H1 (cell line): ENCODE results near the gene NOXO1. TPM values are rescaled to one million over a fixed set of nuclear protein-coding genes. Genes with fewer than 3 reads are reported as not detected.

Experiments
- CTCF ChIA-PET: fragments of 300-600 bp; sonication (Branson Sonifier 250); formaldehyde crosslinking; loops from one replicate; lab custom pipeline; 2021; ENCODE audit not compliant: partially characterized antibody; lab: Charles Lee
- POLR2A ChIA-PET: fragments of 300-600 bp; sonication (Branson Sonifier 250); formaldehyde crosslinking; loops from one replicate; lab custom pipeline; 2021; ENCODE audit warnings: inconsistent platforms; ENCODE audit not compliant: partially characterized antibody; lab: Charles Lee
- DNase-seq, 2 experiments: peaks; one replicate each; pipeline versions ENCODE4 v3.0.0 to v3.0.0-alpha.2; 2010 to 2022; ENCODE audit warnings: low spot score in 2 of 2, low read depth in 1 of 2, mixed read lengths in 1 of 2
- FAIRE-seq: peaks from 2 replicates; lab custom pipeline; 2011; peaks lifted over from hg19 to GRCh38; lab: Jason Lieb, UNC
- H2AFZ ChIP-seq: 2 replicates; pipeline ENCODE4 v1.8.1; 2012; ENCODE audit warnings: low read length, inconsistent platforms
- H2AK5ac ChIP-seq: 2 replicates; pipeline ENCODE4 v1.6.1; 2013; ENCODE audit warnings: low read depth, low read length
- H2BK120ac ChIP-seq: replicated peaks from 2 replicates; pipeline ENCODE3; 2013; ENCODE audit warnings: low read depth, low read length, inconsistent platforms
- H2BK12ac ChIP-seq: 2 replicates; pipeline ENCODE4 v1.6.1; 2013; ENCODE audit warnings: low read depth, low read length
- H2BK15ac ChIP-seq: 2 replicates; pipeline ENCODE4 v1.6.1; 2013; ENCODE audit warnings: low read length
- H2BK20ac ChIP-seq: 2 replicates; pipeline ENCODE4 v1.6.1; 2013; ENCODE audit warnings: low read length
- H2BK5ac ChIP-seq: 2 replicates; pipeline ENCODE4 v1.6.1; 2013; ENCODE audit warnings: low read depth, low read length
- H3K14ac ChIP-seq: 2 replicates; pipeline ENCODE4 v1.6.1; 2013; ENCODE audit warnings: inconsistent platforms; ENCODE audit not compliant: insufficient read length
- H3K18ac ChIP-seq: 2 replicates; pipeline ENCODE4 v1.6.1; 2013; ENCODE audit warnings: low read length; ENCODE audit errors: extremely low read depth
- H3K23ac ChIP-seq: 2 replicates; pipeline ENCODE4 v1.6.1; 2013; ENCODE audit warnings: inconsistent platforms; ENCODE audit not compliant: insufficient read length
- H3K23me2 ChIP-seq: 2 replicates; pipeline ENCODE4 v1.6.1; 2013; ENCODE audit warnings: low read depth, low read length
- H3K27ac ChIP-seq: 2 replicates; pipeline ENCODE4 v1.6.1; 2011; ENCODE audit warnings: low read depth, low read length, inconsistent platforms
- H3K27me3 ChIP-seq, 4 experiments: replicated peaks in 1 of 4; 1 replicate in 1 of 4; 2 replicates in 3 of 4; pipeline versions ENCODE4 v1.6.1 to v1.8.1; 2011 to 2013; ENCODE audit warnings: low read length in 3 of 4, mild to moderate bottlenecking in 3 of 4, inconsistent platforms in 2 of 4, mixed read lengths in 2 of 4, moderate library complexity in 1 of 4; ENCODE audit not compliant: control insufficient read depth in 3 of 4, insufficient read depth in 3 of 4; ENCODE audit errors: extremely low read depth in 1 of 4
- H3K36me3 ChIP-seq, 4 experiments: 2 replicates each; pipeline versions ENCODE4 v1.6.1 to v1.8.1; 2011 to 2013; ENCODE audit warnings: mild to moderate bottlenecking in 4 of 4, low read length in 3 of 4, moderate library complexity in 2 of 4, control low read depth in 1 of 4, inconsistent platforms in 1 of 4; ENCODE audit not compliant: insufficient read depth in 4 of 4, control insufficient read depth in 2 of 4
- H3K4ac ChIP-seq: replicated peaks from 2 replicates; pipeline ENCODE3; 2013; ENCODE audit warnings: low read length, low read depth, mixed read lengths, inconsistent platforms; ENCODE audit not compliant: insufficient read length
- H3K4me1 ChIP-seq, 4 experiments: replicated peaks in 1 of 4; 1 replicate in 1 of 4; 2 replicates in 3 of 4; pipeline versions ENCODE4 v1.6.1 to v1.8.1; 2011 to 2013; ENCODE audit warnings: low read length in 3 of 4, inconsistent platforms in 2 of 4, mixed read lengths in 1 of 4; ENCODE audit not compliant: insufficient read depth in 4 of 4, control insufficient read depth in 3 of 4
- H3K4me2 ChIP-seq, 2 experiments: 2 replicates each; pipeline versions ENCODE4 v1.6.1 to v1.8.1; 2011 to 2013; ENCODE audit warnings: low read depth in 2 of 2, low read length in 2 of 2, control low read depth in 1 of 2, inconsistent platforms in 1 of 2, mild to moderate bottlenecking in 1 of 2; ENCODE audit not compliant: insufficient read depth in 1 of 2
- H3K4me3 ChIP-seq, 4 experiments: fragments of 200-600, 300-600 bp in 1 of 4; sonication (generic), shearing (Covaris generic), sonication (Bioruptor Twin) in 1 of 4; 2 replicates each; pipeline versions ENCODE4 v1.5.1 to v1.8.1; 2011 to 2016; ENCODE audit warnings: low read length in 4 of 4, low read depth in 3 of 4, control low read depth in 2 of 4, inconsistent platforms in 2 of 4, mild to moderate bottlenecking in 2 of 4, mixed read lengths in 1 of 4, moderate library complexity in 1 of 4; ENCODE audit not compliant: insufficient read depth in 2 of 4; ENCODE audit errors: extremely low read depth in 1 of 4
- H3K56ac ChIP-seq: replicated peaks from 2 replicates; pipeline ENCODE3; 2013; ENCODE audit warnings: low read depth, mild to moderate bottlenecking, mixed read lengths, low read length, inconsistent platforms; ENCODE audit not compliant: insufficient read length
- H3K79me1 ChIP-seq: 2 replicates; pipeline ENCODE4 v1.6.1; 2013; ENCODE audit warnings: low read depth, low read length, control low read depth
- H3K79me2 ChIP-seq, 2 experiments: 2 replicates each; pipeline versions ENCODE4 v1.6.1 to v1.8.1; 2012 to 2013; ENCODE audit warnings: low read length in 2 of 2, mild to moderate bottlenecking in 2 of 2, inconsistent platforms in 1 of 2; ENCODE audit not compliant: insufficient read depth in 2 of 2, control insufficient read depth in 1 of 2
- H3K9ac ChIP-seq, 4 experiments: replicated peaks in 1 of 4; 1 replicate in 1 of 4; 2 replicates in 3 of 4; pipeline versions ENCODE4 v1.6.1 to v1.8.1; 2011 to 2013; ENCODE audit warnings: low read depth in 3 of 4, low read length in 3 of 4, control low read depth in 2 of 4, mild to moderate bottlenecking in 2 of 4, moderate library complexity in 2 of 4, inconsistent platforms in 1 of 4; ENCODE audit errors: extremely low read depth in 1 of 4
- H3K9me3 ChIP-seq, 2 experiments: 2 replicates each; pipeline versions ENCODE4 v1.6.1 to v1.8.1; 2012 to 2013; ENCODE audit warnings: mild to moderate bottlenecking in 2 of 2, moderate library complexity in 2 of 2, control low read depth in 1 of 2, inconsistent platforms in 1 of 2, low read depth in 1 of 2, low read length in 1 of 2, mixed read lengths in 1 of 2; ENCODE audit not compliant: insufficient read depth in 2 of 2
- H4K20me1 ChIP-seq, 2 experiments: replicated peaks in 1 of 2; 2 replicates each; pipeline versions ENCODE3 to v1.8.1; 2011 to 2013; ENCODE audit warnings: inconsistent platforms in 2 of 2, low read length in 2 of 2, mild to moderate bottlenecking in 1 of 2; ENCODE audit not compliant: insufficient read depth in 2 of 2, control insufficient read depth in 1 of 2
- H4K5ac ChIP-seq: 2 replicates; pipeline ENCODE4 v1.6.1; 2013; ENCODE audit warnings: low read length, low read depth, mixed read lengths, inconsistent platforms; ENCODE audit not compliant: insufficient read length
- H4K8ac ChIP-seq: 2 replicates; pipeline ENCODE4 v1.8.0; 2013; ENCODE audit warnings: mild to moderate bottlenecking, moderate library complexity, low read length, inconsistent platforms; ENCODE audit not compliant: insufficient read depth; ENCODE audit errors: extremely low read depth
- H4K91ac ChIP-seq: replicated peaks from 2 replicates; pipeline ENCODE3; 2013; ENCODE audit warnings: low read length, mixed read lengths, inconsistent platforms; ENCODE audit not compliant: insufficient read length
- FOSL1 ChIP-seq: IDR thresholded peaks from 2 replicates; pipeline ENCODE4 v1.6.1; 2011; ENCODE audit warnings: mild to moderate bottlenecking, low read depth, low read length, moderate library complexity; ENCODE audit not compliant: insufficient read depth
- HDAC2 ChIP-seq, 2 experiments: fragments of 300-600 bp in 1 of 2; sonication (generic) in 1 of 2; IDR thresholded peaks; 2 replicates each; pipeline ENCODE4 v1.6.1; 2011 to 2012; ENCODE audit warnings: low read depth in 2 of 2, low read length in 2 of 2, mild to moderate bottlenecking in 2 of 2, moderate library complexity in 2 of 2, borderline replicate concordance in 1 of 2, inconsistent platforms in 1 of 2
- TCF12 ChIP-seq: IDR thresholded peaks from 2 replicates; pipeline ENCODE4 v1.6.1; 2011; ENCODE audit warnings: low read depth, mild to moderate bottlenecking, low read length
- WGBS, 2 experiments: shearing (Covaris generic) in 1 of 2; methylation state at CpG; one replicate each; pipeline versions ENCODE4 v1.1.6 to v1.1.7; 2013 to 2015; ENCODE audit warnings: low lambda C conversion rate in 2 of 2, mixed read lengths in 2 of 2, inconsistent platforms in 1 of 2, low coverage in 1 of 2, missing lambda C conversion rate in 1 of 2; ENCODE audit not compliant: insufficient replicate concordance in 2 of 2, insufficient coverage in 1 of 2, insufficient read length in 1 of 2; ENCODE audit errors: extremely low coverage in 1 of 2, missing lambda C conversion rate in 1 of 2; 5-methylcytosine and 5-hydroxymethylcytosine counted together
- polyA plus RNA-seq, 7 experiments: library from polyadenylated mRNA; depleted of rRNA in 3 of 7; stranded (reverse) in 5 of 7; unstranded in 2 of 7; fragments of >200 nt in 5 of 7; fragments of 200-250 nt in 2 of 7; gene quantifications; 1 replicate in 5 of 7; 2 replicates in 1 of 7; 4 replicates in 1 of 7; pipeline versions ENCODE4 v1.2.1 to v1.2.3, GENCODE V29; 2011 to 2013; ENCODE audit warnings: missing spikeins in 2 of 7, mixed read lengths in 2 of 7
- total RNA-seq: library from RNA; stranded (reverse); fragmentation: NEBNext Ultra II Directional; extraction: Animal tissue kit (Norgen Biotek cat#: 25700); gene quantifications from 2 replicates; pipeline ENCODE4 v1.2.1, GENCODE V29; 2021

NOXO1 gene
- total and polyA plus RNA-seq, 2 of the 8 experiments (the other 6 are each of a cell fraction or from before 2014, with no cell fraction given) = 1.3 to 2.5 TPM

DNA sequence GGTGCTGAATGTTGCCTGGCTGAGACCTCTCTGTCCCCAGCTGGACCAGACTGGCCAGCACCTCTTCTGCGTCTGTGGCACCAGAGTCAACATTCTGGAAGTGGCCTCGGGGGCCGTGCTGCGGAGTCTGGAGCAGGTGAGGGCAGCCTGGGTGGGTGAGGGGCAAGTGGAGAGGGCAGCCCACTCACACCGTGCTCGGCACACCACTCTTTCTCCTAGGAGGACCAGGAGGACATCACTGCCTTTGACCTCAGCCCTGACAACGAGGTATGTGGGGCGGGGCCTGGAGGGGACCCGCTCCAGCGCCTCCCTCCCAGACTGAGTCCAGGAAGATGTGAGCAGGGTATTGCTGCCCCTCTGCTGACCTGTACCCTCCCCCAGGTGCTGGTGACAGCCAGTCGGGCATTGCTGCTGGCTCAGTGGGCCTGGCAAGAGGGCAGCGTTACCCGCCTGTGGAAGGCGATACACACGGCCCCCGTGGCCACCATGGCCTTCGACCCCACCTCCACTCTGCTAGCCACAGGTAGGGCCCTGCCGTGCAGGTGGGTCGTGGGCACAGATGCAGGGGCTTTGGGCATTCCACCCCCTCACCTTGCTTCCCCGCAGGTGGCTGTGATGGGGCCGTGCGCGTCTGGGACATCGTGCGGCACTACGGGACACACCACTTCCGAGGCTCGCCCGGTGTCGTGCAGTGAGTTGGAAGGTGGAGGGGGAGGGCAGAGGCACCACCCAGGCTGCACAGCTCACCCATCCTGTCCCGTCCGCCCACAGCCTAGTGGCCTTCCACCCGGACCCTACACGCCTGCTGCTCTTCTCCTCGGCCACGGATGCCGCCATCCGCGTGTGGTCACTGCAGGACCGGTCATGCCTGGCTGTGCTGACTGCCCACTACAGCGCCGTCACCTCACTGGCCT lies 6.9 kb downstream of the NOXO1 start:
- no peak for FAIRE-seq
- H2AK5ac ChIP-seq = no peak overlapping the region
- peaks cover 12% of the 10 kb centered on the region for H3K23me2 ChIP-seq
- H2AFZ ChIP-seq = no peak overlapping the region
- peaks cover 12% of the 10 kb centered on the region; the same call in 1 of the 2 replicates for H3K79me1 ChIP-seq
- peaks cover 11 to 33% (median 22%) of the 10 kb centered on the region in 4 experiments; a peak in 7 of 8 replicates for H3K36me3 ChIP-seq
- WGBS, 2 experiments = 92% methylated on average over 34 of the region's 42 CpGs; no CpG with 5 or more reads in 1 of the 2 experiments
- H2BK120ac ChIP-seq = no peak overlapping the region
- H4K20me1 ChIP-seq = peaks cover 2 to 24% of the 10 kb centered on the region in 2 experiments
- H3K27ac ChIP-seq = no peak overlapping the region
- no peak overlapping the region for H3K18ac ChIP-seq
- H3K14ac ChIP-seq = no peak overlapping the region
- no peak overlapping the region for H2BK15ac ChIP-seq
- no peaks in the 10 kb centered on the region for H3K9me3 ChIP-seq
- no peak overlapping the region for H3K9ac ChIP-seq
- H3K4me1 ChIP-seq = peaks cover 0 to 12% (median 8%) of the 10 kb centered on the region in 4 experiments; a peak in 5 of 7 replicates
- H3K4me2 ChIP-seq = no peak overlapping the region
- H3K4me3 ChIP-seq = no peak overlapping the region
- peaks cover 0 to 2% (median 1%) of the 10 kb centered on the region in 4 experiments; a peak in 5 of 7 replicates for H3K27me3 ChIP-seq
- H4K91ac ChIP-seq = no peak overlapping the region
- no peak overlapping the region for H2BK5ac ChIP-seq
- POLR2A ChIA-PET = interaction anchor here (1.1 to 28.2 kb wide), 5 partner anchors 8 to 32 kb away, joined by 3 to 736 read pairs (median 5); partner anchors contain the start of genes GFER, MSRB1, NDUFB10 and RNF151
- H3K23ac ChIP-seq = no peak overlapping the region
- H4K8ac ChIP-seq = peak overlapping the region; percentile 35; the same call in 1 of the 2 replicates
- no peak overlapping the region for H2BK12ac ChIP-seq
- H3K79me2 ChIP-seq = peaks cover 3 to 16% of the 10 kb centered on the region in 2 experiments; a peak in 2 of 4 replicates
- no peak for DNase-seq
- H2BK20ac ChIP-seq = no peak overlapping the region
- H4K5ac ChIP-seq = no peak overlapping the region
- CTCF ChIA-PET = interaction anchor here (1.3 kb wide), 1 partner anchor 30 kb away, joined by 3 read pairs; no protein-coding TSS in a partner anchor
- TF ChIP-seq TCF12 (no peak), FOSL1 (no peak), HDAC2 (IDR thresholded peaks at IDR 0.05; ENCODE audit: borderline replicate concordance in 1 of 2, low read depth in 2 of 2, low read length in 2 of 2) (no peak)
- H3K56ac ChIP-seq = no peak overlapping the region
- no peak overlapping the region for H3K4ac ChIP-seq
